DOHH2 (cell line): ENCODE measurements around the gene FARP2.

Experiments
- H3F3A ChIP-seq: fragments of 200-600 bp; sonication (generic), shearing (Covaris generic); 2 replicates; pipeline ENCODE4 v1.6.0; 2016; ENCODE audit warnings: antibody characterized with exemption, mild to moderate bottlenecking; ENCODE audit not compliant: control insufficient read depth, insufficient read depth
- H3K27ac ChIP-seq: fragments of 200-600 bp; sonication (generic); 2 replicates; pipeline ENCODE4 v1.5.1; 2014; ENCODE audit warnings: low read depth, mild to moderate bottlenecking, low read length, moderate library complexity
- H3K27me3 ChIP-seq: fragments of 200-600 bp; sonication (generic); 2 replicates; pipeline ENCODE4 v1.6.1; 2014; ENCODE audit warnings: mild to moderate bottlenecking, low read length, mixed read lengths; ENCODE audit not compliant: control insufficient read depth
- H3K36me3 ChIP-seq: fragments of 200-600 bp; sonication (generic); 2 replicates; pipeline ENCODE4 v1.6.1; 2014; ENCODE audit warnings: mild to moderate bottlenecking, low read length, moderate library complexity, mixed read lengths; ENCODE audit not compliant: control insufficient read depth
- H3K4me1 ChIP-seq: fragments of 200-600 bp; sonication (generic); 2 replicates; pipeline ENCODE4 v1.6.1; 2014; ENCODE audit warnings: mild to moderate bottlenecking, low read length, mixed read lengths; ENCODE audit not compliant: control insufficient read depth
- H3K4me2 ChIP-seq: fragments of 200-600 bp; sonication (generic); 2 replicates; pipeline ENCODE4 v1.6.0; 2014; ENCODE audit warnings: mild to moderate bottlenecking, low read length, moderate library complexity
- H3K4me3 ChIP-seq: fragments of 200-600 bp; sonication (generic); 2 replicates; pipeline ENCODE4 v1.5.1; 2014; ENCODE audit warnings: mild to moderate bottlenecking, low read length, mixed read lengths
- H3K79me2 ChIP-seq: fragments of 200-600 bp; sonication (generic); 2 replicates; pipeline ENCODE4 v1.6.1; 2014; ENCODE audit warnings: mild to moderate bottlenecking, low read length, mixed read lengths; ENCODE audit not compliant: control insufficient read depth
- H3K9me2 ChIP-seq: fragments of 200-600 bp; sonication (generic); replicated peaks from 2 replicates; pipeline ENCODE4 v1.6.1; 2014; ENCODE audit warnings: mild to moderate bottlenecking, low read length, mixed read lengths; ENCODE audit not compliant: control insufficient read depth
- H3K9me3 ChIP-seq: fragments of 200-600 bp; sonication (generic); 2 replicates; pipeline ENCODE4 v1.6.1; 2014; ENCODE audit warnings: antibody characterized with exemption, low read length, mixed read lengths; ENCODE audit not compliant: control insufficient read depth, insufficient read depth
- H4K20me1 ChIP-seq: fragments of 200-600 bp; sonication (generic); 2 replicates; pipeline ENCODE4 v1.6.0; 2014; ENCODE audit warnings: low read depth, mild to moderate bottlenecking, antibody characterized with exemption, low read length, moderate library complexity; ENCODE audit not compliant: control insufficient read depth, insufficient read depth
- CTCF ChIP-seq: fragments of 200-600 bp; sonication (generic); IDR thresholded peaks from one replicate; pipeline ENCODE4 v1.5.1; 2014; ENCODE audit warnings: antibody characterized with exemption, mild to moderate bottlenecking, low read depth, low read length; ENCODE audit not compliant: poor library complexity, severe bottlenecking
- EZH2phosphoT487 ChIP-seq: fragments of 200-600 bp; sonication (generic); IDR thresholded peaks from 2 replicates; pipeline ENCODE4 v1.6.1; 2017; ENCODE audit warnings: borderline replicate concordance, mild to moderate bottlenecking, antibody characterized with exemption, low read length, moderate library complexity, mixed read lengths

Gene FARP2

GRCh38 chr2:241530571-241530970, 174.5 kb downstream of the FARP2 start:
- H3K9me3 ChIP-seq = no peaks in the 10 kb centered on the region
- TF ChIP-seq CTCF (no peak), EZH2phosphoT487 (no peak)
- H3K27me3 ChIP-seq = no peaks in the 10 kb centered on the region
- H4K20me1 ChIP-seq = no peaks in the 10 kb centered on the region
- H3K4me3 ChIP-seq = no peak overlapping the region
- H3F3A ChIP-seq = no peaks in the 10 kb centered on the region
- H3K4me1 ChIP-seq = no peaks in the 10 kb centered on the region
- no peak overlapping the region for H3K27ac ChIP-seq
- no peak overlapping the region for H3K4me2 ChIP-seq
- H3K9me2 ChIP-seq = no peaks in the 10 kb centered on the region
- no peaks in the 10 kb centered on the region for H3K36me3 ChIP-seq
- H3K79me2 ChIP-seq = no peaks in the 10 kb centered on the region

GRCh38 chr2:241531161-241531722, 175.2 kb downstream of the FARP2 start:
- no peaks in the 10 kb centered on the region for H3K4me1 ChIP-seq
- H3K9me3 ChIP-seq = no peaks in the 10 kb centered on the region
- TF ChIP-seq EZH2phosphoT487 = no peak
- TF ChIP-seq CTCF = no peak
- H3F3A ChIP-seq = no peaks in the 10 kb centered on the region
- H3K36me3 ChIP-seq = no peaks in the 10 kb centered on the region
- H3K4me3 ChIP-seq = no peak overlapping the region
- no peak overlapping the region for H3K27ac ChIP-seq
- no peaks in the 10 kb centered on the region for H4K20me1 ChIP-seq
- H3K4me2 ChIP-seq = no peak overlapping the region
- H3K79me2 ChIP-seq = no peaks in the 10 kb centered on the region
- no peaks in the 10 kb centered on the region for H3K27me3 ChIP-seq
- no peaks in the 10 kb centered on the region for H3K9me2 ChIP-seq

- no peaks in the 10 kb centered on the region for H4K20me1 ChIP-seq
- no peak overlapping the region for H3K4me3 ChIP-seq
- H3K9me2 ChIP-seq = no peaks in the 10 kb centered on the region
- no peaks in the 10 kb centered on the region for H3K36me3 ChIP-seq
- H3K4me2 ChIP-seq = no peak overlapping the region
- no peaks in the 10 kb centered on the region for H3K9me3 ChIP-seq
- no peaks in the 10 kb centered on the region for H3K4me1 ChIP-seq
- H3K79me2 ChIP-seq = no peaks in the 10 kb centered on the region
- H3F3A ChIP-seq = no peaks in the 10 kb centered on the region
- no peak overlapping the region for H3K27ac ChIP-seq
- TF ChIP-seq EZH2phosphoT487 = no peak
- no peak for TF ChIP-seq CTCF
- peaks cover 3% of the 10 kb centered on the region; the same call in 1 of the 2 replicates for H3K27me3 ChIP-seq
Measured at GRCh38 chr2:241532168-241532567, 176.1 kb downstream of the FARP2 start.
